GM18526 (cell line): ENCODE measurements around the gene SOX18.

Experiments used
- POLR2A ChIP-seq: IDR thresholded peaks from 3 replicates; pipeline ENCODE4 v1.6.1; 2011; ENCODE audit not compliant: insufficient read length; ENCODE audit errors: extremely low read depth

The SOX18 gene

DNA sequence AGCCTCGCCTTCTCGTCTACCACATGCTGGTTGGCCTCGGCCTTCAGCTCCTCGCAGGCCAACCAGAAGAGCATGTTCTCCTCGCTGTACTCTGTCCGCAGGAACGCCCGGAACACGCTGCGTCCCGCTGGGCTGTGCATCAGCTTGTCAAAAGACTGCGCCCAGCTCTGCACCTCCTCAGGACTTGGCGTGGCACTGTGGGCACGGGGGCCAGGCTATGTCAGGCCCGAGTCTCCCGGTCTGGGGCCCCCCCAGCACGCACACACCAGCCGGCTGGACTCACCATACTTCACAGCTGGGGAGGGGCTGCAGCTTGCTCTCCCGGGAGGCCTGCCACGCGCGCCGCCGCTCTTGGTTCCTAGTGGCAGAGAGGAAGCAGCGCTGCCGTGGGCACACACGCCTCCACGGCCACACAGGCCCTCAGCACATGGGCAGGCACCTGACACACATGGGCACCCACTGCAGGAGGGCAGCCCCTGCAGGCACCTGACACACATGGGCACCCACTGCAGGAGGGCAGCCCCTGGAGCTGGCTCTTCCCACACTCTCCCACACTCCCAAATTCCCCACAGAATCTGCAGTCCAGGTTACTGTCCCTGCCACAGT, 24.8 kb upstream of the SOX18 start:
- TF ChIP-seq POLR2A: no peak

DNA sequence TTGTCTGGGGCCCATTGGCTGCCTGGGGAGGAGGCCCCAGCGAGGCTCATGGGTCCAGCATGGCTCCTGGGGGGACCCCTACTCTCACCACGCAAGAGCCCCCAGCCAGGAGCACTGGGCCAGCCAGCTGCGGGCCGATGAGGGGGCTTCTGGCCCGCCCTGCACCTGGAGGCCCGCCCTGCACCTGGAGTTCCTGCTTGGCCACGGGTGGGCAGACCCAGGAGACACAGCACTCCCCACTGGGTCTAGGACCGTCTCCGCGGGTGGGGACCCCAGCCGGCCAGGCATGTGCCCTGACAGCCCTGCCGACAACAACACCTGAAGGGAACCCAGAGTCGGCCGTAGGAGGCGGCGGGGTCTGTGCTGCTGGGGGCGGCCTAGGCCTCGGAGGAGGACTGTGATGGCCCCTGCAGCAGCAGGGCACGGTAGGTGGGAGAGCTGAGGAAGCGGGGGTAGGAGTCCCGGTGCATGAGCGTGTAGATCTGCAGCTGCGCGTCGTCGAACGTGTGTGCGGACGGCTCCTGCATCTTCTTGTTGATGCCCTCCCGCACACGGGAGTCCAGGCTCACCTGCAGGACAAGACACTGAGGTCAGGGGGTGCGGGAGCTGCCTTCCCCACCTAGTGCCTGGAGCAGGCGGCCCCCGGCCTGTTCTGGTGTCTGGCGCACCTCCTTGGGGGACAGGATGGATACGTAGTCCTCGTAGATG, 24.2 kb upstream of the SOX18 start:
- no peak for TF ChIP-seq POLR2A

DNA sequence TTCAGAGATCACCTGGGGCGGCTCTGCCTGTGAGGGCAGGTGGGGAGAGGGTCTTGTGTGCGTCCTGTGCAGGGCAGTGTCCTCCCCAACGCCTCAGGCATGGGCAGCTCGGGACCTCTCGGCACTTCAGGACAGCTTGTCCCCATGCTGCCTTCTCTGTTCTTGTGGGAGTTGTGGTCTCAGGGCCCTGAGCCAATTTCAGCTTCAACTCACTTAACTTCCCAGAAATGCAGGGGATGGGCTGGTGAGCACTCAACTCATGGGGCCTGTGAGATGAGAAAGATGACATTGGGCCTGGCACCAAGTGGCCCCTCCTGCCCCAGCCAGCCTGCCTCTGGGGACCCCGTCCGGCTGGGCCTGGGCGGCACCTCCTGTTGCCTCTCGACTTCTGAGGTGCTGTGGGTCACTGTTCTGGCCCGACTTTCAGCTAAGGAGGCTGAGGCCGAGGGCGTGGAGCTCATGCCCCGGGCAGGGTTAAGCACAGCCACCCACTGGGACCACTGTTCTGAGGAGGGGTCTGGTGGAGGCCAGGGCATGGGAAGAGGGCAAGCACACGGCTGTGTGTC, 23.1 kb upstream of the SOX18 start:
- TF ChIP-seq POLR2A: no peak

DNA sequence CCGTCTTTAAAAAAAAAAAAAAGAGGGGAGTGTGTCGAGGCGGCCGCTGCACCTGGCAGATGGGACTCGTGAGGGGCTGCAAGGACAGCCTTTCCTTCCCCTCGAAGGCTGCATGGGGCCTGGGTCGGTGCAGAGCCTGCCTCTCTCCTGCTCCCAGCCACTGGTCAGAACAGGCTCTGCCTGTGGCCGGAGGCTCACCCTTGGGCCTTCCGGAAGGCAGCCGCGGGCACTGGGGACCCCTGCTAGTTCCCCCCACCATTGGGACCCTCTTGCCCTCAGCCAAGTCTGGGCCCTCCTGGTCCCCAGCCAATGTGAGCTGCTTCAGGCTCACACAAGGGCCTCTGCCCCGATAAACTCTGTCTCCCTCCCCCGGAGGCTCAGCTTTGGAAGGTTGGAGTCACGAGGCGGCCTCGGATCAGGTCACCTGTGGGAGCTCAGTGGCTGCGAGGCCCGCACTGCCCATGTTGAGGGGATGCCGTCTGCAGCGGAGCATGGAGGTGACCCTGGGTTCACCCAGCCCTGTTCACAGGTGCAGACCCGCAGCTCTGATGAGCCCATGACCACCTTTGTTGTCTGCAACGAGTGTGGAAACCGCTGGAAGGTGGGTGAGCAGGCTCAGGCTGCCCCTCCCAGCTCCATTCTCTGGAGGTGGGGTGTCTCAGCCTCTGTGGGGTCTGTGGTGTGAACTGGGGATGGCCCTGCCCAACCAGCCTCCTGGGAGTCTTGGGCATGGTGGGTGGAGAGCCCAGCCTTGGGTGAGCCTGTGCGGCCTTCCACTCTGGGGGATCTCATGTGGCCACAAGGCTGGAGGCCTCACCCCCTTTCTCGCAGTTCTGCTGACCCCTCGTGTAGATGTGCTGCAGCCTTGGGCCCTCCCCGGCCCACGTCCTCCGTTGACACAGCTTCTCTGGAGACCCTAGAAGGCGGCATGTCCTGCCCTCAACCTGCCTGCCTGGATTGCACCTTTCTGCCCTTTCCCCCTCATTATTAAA, 22.2 kb upstream of the SOX18 start:
- peak; percentile 23 for TF ChIP-seq POLR2A

DNA sequence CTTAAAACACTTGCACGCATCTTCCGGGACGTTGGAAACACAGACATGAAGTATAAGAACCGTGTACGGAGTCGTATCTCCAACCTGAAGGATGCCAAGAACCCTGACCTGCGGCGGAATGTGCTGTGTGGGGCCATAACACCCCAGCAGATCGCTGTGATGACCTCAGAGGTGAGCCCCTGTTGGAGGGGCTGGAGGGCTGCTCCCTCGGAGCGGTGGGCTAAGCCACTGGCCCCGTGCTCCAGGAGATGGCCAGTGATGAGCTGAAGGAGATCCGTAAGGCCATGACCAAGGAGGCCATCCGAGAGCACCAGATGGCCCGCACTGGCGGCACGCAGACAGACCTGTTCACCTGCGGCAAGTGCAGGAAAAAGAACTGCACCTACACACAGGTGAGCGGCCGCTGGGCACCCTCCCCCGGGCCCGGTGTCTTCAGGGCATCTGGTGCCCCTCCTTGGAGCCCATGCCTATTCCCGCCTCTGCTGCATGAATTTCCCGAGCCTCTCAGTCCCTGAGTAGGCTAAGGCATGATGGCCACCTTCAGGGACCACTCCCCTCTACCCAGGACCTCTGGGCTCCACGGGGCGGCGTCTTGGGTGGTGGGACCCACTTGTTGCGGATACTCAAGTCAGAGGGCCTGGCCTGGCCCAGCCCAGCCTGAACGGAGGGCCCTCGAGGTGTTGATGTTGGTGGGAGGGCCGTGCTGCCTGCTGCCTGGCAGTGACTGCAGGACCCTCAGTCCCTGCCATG, 21.0 kb upstream of the SOX18 start:
- no peak for TF ChIP-seq POLR2A

DNA sequence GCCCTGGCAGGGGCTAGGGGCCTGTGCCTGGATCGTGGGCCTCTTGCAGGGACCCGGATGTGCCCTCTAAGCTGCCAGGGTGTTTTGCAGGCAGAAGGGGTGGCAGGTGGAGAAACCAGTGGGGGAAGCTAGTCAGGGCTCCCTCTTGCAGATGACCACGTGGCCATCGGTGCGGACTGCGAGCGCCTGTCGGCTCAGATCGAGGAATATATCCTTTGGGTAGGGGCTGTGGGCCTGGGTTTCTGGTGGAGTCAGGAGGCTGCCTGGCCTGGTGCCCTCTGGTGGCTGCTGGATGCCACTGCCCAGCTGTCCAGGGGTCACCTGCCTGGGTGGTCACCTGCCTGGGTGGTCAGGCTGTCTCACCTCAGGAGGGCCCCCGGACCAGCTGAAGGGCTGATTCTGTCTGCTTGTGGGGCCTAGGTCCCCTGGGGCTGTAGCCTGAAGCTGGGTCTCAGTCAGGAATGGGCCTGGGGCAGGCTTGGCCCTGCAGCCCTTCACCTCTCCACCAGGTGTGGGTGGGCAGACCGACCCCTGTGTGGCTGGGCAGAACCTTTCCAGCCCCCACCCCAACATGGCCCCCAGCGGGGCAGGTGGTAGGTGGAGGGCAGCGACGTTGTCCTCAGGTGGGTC, 20.3 kb upstream of the SOX18 start:
- no peak for TF ChIP-seq POLR2A

DNA sequence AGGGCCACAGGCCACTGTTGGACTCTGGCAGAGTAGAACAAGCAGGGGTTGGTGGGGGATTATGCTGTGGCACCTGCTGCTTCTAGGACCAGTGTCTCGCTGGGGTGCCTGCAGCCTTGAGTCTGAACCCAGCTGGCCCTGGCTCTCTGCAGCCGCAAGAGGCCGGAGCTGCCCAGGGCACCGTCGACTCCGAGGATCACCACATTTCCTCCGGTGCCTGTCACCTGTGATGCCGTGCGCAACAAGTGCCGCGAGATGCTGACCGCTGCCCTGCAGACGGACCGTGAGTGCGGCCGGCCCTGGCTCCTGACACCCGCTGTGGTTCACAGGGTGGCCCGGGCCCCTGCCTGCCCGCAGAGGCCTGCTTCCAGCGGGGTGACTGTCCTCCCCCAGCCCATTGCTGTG, 19.8 kb upstream of the SOX18 start:
- no peak for TF ChIP-seq POLR2A

DNA sequence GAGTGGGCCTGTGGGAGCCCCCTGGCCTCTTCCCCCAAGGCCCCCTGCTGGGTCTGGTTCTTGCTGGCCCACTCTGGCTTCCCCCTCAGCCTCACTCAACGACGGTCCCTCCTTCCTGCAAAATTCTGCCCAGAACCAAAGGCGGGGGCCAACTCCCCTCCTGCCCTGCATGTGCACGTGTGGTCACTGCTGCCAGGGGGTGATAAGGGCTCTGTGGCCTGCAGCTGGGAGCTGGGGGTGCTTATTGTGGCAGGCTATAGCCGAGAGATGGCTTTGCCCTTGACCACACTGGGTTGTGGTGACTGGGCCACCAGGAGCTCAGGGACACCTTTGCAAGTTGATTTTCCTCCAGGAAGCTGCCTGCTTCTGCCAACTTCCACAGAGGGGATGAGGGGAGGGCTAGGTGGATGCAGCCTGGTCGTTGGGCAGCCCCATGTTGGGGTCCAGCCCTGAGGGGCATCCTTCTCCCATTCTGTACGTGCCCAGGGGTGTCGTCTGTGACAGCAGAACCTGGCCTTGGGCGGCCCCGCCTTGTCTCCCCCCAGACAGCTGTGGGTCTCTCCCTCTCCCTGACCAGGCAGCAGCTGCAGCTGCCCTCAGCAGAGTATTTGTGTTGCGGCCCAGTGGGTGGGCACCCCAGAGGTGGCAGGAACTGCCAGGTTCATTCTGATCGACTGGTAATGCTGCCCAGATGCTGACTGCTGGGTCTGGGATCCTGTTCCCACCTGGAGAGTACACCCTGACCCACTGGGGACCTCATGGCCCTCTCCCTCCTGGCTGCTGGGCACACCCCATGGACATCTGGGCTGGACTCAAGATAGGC, 19.2 kb upstream of the SOX18 start:
- no peak for TF ChIP-seq POLR2A

DNA sequence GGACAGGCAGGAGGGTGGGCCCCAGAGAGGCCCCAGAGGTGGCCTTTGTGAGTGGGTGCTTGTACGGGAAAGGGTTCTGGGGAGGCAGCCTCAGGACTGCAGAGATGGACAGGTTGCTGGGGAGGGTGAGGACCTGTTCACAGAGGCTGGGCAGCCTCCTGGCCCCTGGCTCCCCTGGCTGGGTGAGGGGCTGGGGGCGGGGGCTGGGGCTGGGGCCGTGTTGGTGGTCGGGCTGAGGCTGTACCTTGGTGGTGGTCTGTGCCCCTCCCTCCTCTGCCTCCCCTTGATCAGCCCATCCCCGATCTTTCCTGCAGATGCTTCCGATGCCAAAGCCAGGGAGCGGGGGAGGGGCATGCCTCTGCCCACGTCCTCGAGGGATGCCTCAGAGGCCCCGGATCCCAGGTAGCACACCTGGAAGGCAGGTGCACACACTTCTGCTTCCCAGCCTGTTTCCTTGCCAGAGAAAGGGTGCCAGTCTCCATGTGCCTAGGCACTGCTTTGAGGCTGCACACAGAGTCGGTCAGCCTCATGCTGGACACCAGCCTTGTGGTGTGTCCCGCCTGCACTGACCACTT, 18.4 kb upstream of the SOX18 start:
- TF ChIP-seq POLR2A: no peak

DNA sequence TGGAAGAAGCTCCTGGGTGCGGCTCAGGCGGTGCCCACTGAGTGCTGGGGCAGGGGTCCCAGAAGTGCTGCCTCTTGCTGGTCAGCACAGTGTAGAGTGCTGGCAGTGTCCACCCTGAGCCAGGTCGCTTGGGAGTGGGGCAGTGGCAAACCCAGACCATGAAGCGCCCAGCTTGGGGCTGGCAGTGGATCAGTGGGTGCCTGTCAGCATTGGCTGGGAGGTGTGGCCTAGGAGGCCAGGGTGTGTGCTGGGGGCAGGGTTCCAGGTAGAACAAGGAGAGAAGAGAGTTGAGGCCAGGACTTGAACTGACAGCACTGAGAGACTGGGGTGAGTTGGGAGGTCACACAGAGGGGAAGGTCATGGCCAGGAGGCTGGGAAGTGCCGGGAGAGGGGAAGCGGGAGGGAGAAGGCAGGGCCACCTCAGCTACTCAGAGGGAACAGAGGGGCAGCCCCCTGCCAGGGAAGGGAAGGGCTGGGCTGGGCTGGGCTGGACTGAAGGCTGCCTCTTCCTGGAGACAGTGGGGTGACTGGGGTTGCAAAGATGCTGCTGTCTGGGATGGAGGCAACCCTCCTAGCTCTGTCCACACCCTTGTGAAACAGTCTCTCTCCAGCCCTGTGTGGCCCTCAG, 17.7 kb upstream of the SOX18 start:
- TF ChIP-seq POLR2A: no peak

DNA sequence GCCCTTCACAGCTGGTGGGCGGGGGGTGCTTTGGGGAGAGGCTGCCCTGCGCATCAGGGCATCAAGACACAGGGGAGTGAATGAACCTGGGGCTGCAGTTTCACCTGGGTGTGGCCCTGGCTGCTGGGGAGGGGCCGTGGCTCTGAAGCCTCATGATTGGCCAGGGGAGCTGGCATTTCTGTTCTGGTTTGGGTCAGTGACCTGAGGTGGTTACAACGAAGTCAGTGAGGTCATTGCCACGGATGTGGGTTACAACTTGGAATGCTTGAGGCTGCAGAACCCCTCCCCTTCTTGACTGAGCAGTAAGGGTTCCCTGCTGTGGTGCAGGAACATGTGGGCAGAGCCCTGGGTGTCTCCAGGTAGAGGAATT, 16.5 kb upstream of the SOX18 start:
- peak; percentile 41 for TF ChIP-seq POLR2A

DNA sequence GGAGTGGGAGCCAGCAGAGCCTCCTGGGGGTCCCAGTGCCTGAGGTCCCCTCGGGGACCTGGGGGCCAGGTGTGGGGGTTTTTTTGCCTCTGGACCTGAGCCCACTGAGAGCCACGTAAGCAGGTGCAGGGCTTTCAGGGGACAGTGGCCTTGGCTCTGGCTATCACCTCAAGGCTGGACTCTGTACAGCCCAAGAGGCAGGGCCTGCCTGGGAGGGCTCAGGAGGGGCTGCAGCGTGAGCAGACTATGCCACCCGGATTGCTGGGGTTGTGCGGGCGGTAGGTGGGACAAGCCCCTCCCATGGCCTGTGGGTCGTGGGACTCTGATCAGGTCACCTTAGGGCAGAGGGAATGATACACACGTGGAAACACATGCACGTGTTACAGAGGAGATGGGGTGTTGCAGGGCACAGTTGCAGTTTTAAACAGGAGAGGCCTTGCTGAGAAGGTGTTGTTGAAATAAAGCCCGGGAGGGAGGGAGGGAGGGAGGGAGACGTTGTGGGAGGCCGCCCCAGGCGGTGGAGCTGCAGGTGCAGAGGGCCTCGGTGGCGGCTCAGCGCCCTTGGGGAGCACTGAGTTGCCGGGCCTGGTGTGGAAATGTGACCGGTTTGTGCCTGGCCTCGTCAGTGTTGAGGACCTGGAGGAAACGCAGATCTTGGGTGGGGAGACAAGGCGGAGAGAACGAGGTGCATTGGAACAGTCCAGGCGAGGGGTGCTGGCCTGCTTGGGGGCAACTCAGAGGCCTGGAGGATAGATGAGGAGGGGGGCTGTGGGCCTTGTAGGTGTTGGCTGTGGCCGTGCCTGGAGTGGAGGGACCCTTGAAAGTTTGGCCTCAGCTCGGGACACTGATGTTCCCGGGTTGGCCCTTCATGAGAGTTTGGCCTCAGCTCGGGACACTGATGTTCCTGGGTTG, 15.9 kb upstream of the SOX18 start:
- TF ChIP-seq POLR2A: no peak
